Measurements from ENCODE around the gene TADA2B.

TADA2B gene, protein sequence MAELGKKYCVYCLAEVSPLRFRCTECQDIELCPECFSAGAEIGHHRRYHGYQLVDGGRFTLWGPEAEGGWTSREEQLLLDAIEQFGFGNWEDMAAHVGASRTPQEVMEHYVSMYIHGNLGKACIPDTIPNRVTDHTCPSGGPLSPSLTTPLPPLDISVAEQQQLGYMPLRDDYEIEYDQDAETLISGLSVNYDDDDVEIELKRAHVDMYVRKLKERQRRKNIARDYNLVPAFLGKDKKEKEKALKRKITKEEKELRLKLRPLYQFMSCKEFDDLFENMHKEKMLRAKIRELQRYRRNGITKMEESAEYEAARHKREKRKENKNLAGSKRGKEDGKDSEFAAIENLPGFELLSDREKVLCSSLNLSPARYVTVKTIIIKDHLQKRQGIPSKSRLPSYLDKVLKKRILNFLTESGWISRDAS

DNA sequence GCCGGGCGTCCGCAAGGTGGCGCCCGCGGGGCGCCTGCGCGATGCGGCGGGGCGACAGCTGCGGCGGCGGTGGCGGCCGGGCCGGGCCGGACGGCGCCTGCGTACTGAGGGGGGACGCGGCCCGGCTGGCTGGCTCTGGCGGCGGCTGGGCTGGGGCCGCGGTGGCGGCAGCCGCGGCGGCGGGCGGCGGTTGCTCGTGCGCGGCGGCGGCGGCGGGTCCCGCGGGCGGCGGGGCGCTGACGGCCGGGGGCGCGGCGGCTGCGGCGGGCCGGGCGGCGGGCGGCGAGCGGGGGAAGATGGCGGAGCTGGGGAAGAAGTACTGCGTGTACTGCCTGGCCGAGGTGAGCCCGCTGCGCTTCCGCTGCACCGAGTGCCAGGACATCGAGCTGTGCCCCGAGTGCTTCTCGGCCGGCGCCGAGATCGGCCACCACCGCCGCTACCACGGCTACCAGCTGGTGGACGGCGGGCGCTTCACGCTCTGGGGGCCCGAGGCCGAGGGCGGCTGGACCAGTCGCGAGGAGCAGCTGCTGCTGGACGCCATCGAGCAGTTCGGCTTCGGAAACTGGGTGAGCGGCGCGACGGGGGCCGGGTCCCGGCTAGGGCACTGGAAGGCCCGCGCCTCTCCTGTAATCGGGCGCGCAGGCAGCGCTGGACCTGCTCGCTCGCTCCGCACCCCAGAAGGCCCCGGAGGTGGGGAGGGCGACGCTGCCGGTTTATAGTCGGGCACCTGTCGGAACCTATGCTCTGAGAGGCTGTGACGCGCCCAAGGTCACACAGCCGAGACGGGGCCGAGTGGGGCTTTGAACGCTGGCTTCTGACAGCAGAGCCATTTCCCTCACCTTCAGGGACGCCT is at the start of gene TADA2B:
Gene TADA2B, plus strand, starts transcription at position 89 of the 853 bp plus-strand sequence. Its CDS starts 208 bp downstream, at position 297.
- TF ChIP-seq, protein P1, sequence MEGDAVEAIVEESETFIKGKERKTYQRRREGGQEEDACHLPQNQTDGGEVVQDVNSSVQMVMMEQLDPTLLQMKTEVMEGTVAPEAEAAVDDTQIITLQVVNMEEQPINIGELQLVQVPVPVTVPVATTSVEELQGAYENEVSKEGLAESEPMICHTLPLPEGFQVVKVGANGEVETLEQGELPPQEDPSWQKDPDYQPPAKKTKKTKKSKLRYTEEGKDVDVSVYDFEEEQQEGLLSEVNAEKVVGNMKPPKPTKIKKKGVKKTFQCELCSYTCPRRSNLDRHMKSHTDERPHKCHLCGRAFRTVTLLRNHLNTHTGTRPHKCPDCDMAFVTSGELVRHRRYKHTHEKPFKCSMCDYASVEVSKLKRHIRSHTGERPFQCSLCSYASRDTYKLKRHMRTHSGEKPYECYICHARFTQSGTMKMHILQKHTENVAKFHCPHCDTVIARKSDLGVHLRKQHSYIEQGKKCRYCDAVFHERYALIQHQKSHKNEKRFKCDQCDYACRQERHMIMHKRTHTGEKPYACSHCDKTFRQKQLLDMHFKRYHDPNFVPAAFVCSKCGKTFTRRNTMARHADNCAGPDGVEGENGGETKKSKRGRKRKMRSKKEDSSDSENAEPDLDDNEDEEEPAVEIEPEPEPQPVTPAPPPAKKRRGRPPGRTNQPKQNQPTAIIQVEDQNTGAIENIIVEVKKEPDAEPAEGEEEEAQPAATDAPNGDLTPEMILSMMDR (IDR thresholded peaks at IDR 0.05; ENCODE audit: low read depth, low read length), result peak; percentile 5
- H3K4me3 ChIP-seq (replicated peaks in 1 of 2; ENCODE audit: low read depth in 2 of 2, low read length in 2 of 2), result peak within 1 kb of the TSS; percentile 86 to 90
- DNase-seq (ENCODE audit: low read depth in 2 of 2), result peak; percentile 48 to 56

DNA sequence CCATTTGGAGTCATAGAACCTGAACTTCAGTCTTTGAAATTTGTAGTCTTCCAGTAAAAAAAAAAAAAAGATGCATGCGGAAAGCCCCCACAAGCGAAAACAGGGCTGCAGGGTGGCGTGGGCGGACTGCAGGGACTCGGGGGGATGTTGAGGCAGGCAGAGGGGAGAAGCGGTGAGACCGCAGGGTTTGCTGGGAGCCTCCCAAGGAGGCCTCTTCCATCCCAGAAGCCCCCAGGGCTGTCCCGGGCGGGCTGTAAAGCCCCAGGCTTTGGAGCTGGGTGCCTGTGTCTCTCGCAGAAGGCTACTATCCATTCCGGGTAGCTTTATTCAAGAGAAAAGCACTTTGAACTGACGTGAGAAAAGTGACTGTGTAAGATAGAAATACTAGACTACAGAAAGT is 46.7 kb upstream of the TADA2B start:
- DNase-seq (ENCODE audit: low read depth in 2 of 2), result no peak
- H3K4me3 ChIP-seq (replicated peaks in 1 of 2; ENCODE audit: low read depth in 2 of 2, low read length in 2 of 2), result no peak overlapping the region
- TF ChIP-seq, protein P1 (IDR thresholded peaks at IDR 0.05; ENCODE audit: low read depth, low read length), result no peak

DNA sequence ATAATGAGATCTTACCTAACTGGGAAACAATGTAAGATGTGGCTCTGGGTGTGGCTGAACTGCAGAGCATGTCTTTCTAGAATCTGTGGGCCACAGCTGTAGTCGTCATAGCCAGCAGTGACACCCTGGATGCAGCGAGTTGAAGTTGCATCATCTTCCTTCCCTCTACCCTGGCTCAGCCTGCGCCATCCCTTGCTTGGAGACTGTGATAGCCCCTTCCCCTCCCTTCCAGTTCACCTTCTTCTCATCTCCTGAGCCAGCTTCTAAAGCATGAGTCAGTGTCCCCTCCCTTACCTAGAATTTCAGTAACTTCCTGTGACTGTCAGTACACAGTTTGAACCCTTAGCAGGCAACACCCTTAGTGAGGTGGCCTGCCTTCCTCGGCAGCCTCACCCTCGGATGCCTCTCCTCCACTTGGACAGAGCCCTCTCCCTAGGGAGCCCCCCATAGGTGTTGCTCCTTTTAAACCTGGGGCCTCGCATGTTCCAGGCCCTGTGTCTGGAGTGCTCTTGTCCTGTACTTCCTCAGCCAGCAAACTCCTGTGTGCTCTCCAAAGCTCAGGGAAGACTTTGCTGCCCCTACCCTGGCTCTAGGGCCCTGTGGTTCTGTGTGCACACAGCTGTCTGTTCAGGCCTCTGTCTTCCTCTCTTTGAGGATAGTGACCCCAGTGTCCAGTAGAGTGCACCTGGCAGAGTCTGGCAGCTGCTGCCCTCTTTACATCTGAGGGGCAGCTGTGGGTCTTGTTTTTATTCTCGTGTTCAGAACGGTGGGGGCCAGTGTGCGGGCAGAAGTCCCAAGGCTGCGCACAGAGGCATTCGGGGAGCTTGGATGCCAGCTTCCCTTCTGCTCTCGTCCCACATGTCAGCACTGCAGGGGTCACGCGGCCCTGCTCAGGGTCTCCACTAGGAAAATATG is 43.7 kb upstream of the TADA2B start:
- DNase-seq (ENCODE audit: low read depth in 2 of 2), result peak in 1 of 2 donors; percentile 6
- H3K4me3 ChIP-seq (replicated peaks in 1 of 2; ENCODE audit: low read depth in 2 of 2, low read length in 2 of 2), result no peak overlapping the region

DNA sequence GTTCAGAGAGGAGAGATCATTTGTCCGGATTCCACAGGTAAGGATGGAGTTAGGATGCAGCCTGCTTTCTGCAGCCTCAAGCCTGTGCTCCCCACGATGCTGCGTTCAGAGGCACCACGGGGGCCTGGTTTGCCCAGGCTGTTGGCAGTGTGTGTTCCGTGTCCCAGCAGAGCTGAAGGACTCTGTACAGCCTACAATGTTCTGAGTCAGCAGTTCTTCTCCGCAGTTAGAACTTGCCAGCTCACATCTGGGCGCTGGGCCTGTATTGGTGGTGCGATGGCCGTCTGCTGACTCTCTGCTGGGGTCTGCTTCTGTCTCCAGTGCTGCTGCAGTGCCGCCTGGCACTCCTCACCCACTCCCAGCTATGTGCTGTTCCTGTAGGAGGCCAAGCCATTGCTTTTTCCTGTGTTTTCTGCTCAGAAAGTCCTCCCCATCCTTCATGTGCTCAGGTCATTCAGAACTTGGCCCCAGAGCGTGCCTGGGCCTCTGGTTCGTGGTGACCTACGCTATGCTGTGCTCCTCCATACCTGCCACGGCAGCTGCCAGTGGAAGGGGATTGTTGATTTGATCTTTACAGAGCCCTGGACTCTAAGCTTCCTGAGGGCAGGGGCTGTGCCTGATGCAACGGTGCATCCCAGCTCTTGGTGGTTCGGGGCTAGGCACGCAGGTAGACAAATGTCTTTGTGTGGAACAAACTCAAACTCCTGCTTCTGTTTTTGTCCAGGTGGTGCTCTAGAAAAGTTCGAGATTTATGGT is 42.6 kb upstream of the TADA2B start:
- no peak overlapping the region for H3K4me3 ChIP-seq (replicated peaks in 1 of 2; ENCODE audit: low read depth in 2 of 2, low read length in 2 of 2)
- DNase-seq (ENCODE audit: low read depth in 2 of 2), result no peak
- TF ChIP-seq, protein P1 (IDR thresholded peaks at IDR 0.05; ENCODE audit: low read depth, low read length), result no peak

More for the DNA sequence above, 43.7 kb upstream of the TADA2B start:
- TF ChIP-seq, protein P1 (IDR thresholded peaks at IDR 0.05; ENCODE audit: low read depth, low read length), result no peak

DNA sequence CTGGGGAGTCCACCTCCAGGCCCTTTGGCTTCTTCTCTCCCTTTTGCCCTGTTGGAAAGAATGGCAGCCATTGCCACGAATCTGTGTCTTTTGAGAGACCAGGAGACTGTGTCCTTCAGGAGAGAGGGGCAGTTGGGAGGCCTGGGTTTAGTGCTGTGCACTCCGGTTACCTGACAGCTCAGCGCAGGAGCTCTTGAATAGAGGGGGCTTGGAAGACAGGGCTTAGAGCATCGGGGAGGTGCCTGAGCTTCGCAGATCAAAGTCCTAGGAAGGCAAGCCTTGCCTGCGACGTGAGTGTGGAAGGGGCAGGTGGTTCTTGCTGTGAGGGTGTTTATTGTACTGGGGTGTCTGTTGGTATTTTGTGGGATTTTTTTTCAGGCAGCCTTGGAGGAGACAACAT is 41.9 kb upstream of the TADA2B start:
- TF ChIP-seq, protein P1 (IDR thresholded peaks at IDR 0.05; ENCODE audit: low read depth, low read length), result no peak
- no peak overlapping the region for H3K4me3 ChIP-seq (replicated peaks in 1 of 2; ENCODE audit: low read depth in 2 of 2, low read length in 2 of 2)
- DNase-seq (ENCODE audit: low read depth in 2 of 2), result no peak
